ENCODE results near the gene SDHAF1.

SDHAF1 gene

GRCh38 chr19:35987571-35987896 is 7.5 kb upstream of the SDHAF1 start:
- peak; percentile 10 for DNase-seq

- no peak for DNase-seq
These were observed 6.2 kb upstream of the SDHAF1 start for GRCh38 chr19:35988824-35989223.

- DNase-seq, result no peak
These were observed 4.8 kb upstream of the SDHAF1 start for GRCh38 chr19:35990156-35990555.

- no peak for DNase-seq
These were observed 3.9 kb upstream of the SDHAF1 start for GRCh38 chr19:35990771-35991730.

- no peak for DNase-seq
These were observed 3.1 kb upstream of the SDHAF1 start for GRCh38 chr19:35991731-35992450.

- no peak for DNase-seq
These were observed 1.9 kb upstream of the SDHAF1 start for GRCh38 chr19:35992907-35993765.

- peak; percentile 28 for DNase-seq
These were observed 927 bp upstream of the SDHAF1 start for GRCh38 chr19:35993923-35994598.

- DNase-seq, result no peak
These were observed 1.8 kb downstream of the SDHAF1 start for GRCh38 chr19:35996777-35997176.

- DNase-seq, result no peak
These were observed 6.6 kb downstream of the SDHAF1 start for GRCh38 chr19:36001605-36002004.

GRCh38 chr19:36003284-36003683 is 8.3 kb downstream of the SDHAF1 start:
- no peak for DNase-seq

GRCh38 chr19:36006955-36007354 is 12.0 kb downstream of the SDHAF1 start:
- no peak for DNase-seq

- DNase-seq, result no peak
These were observed 13.5 kb downstream of the SDHAF1 start, which contains the start of gene SYNE4 for GRCh38 chr19:36008336-36008978. Gene SYNE4 (minus strand): TSS chr19:36008813. CDS start chr19:36008681, 132 bp downstream.

GRCh38 chr19:36009220-36009619 is 14.2 kb downstream of the SDHAF1 start:
- DNase-seq, result peak; percentile 49

GRCh38 chr19:36009633-36010379 is 14.8 kb downstream of the SDHAF1 start:
- DNase-seq, result no peak

GRCh38 chr19:36010402-36010801 is 15.4 kb downstream of the SDHAF1 start:
- DNase-seq, result no peak

GRCh38 chr19:36013280-36014011 is 18.5 kb downstream of the SDHAF1 start:
- peak; percentile 25 for DNase-seq

GRCh38 chr19:36014012-36014924 is 19.3 kb downstream of the SDHAF1 start, which contains the start of gene ALKBH6:
Gene ALKBH6 (minus strand): TSS chr19:36014213. CDS start chr19:36013397, 816 bp downstream.
- DNase-seq, result peak; percentile 99

GRCh38 chr19:36019061-36019670 is 24.2 kb downstream of the SDHAF1 start:
- DNase-seq, result no peak

- no peak for DNase-seq
These were observed 28.4 kb downstream of the SDHAF1 start for GRCh38 chr19:36023432-36023831.

Measured in hematopoietic multipotent progenitor cell treated with erythropoietin and hydrocortisone succinate and interleukin-3 and kit ligand, for 8 days (in vitro differentiated cells).